Subcutaneous abdominal adipose tissue (tissue), 5 donors: ENCODE results near the gene TIA1.
"Not testable (repeated sequence)": the region's sequence is repeated elsewhere in the genome, so short reads cannot be mapped to it uniquely, and the experiment has no call there.

Experiments
- H3K27ac ChIP-seq: one replicate; pipeline ENCODE4 v1.7.0; 2013; ENCODE audit warnings: low read depth, mild to moderate bottlenecking, inconsistent platforms, low read length, moderate library complexity
- H3K27me3 ChIP-seq, 5 donors: one replicate each; pipeline ENCODE4 v1.7.0; 2013; ENCODE audit warnings: low read length in 5 of 5, inconsistent platforms in 1 of 5; ENCODE audit not compliant: control insufficient read depth in 5 of 5, insufficient read depth in 4 of 5
- H3K36me3 ChIP-seq, 5 donors: one replicate each; pipeline ENCODE4 v1.7.0; 2013; ENCODE audit warnings: low read length in 5 of 5; ENCODE audit not compliant: control insufficient read depth in 5 of 5, insufficient read depth in 5 of 5
- H3K4me1 ChIP-seq, 5 donors: one replicate each; pipeline ENCODE4 v1.7.0; 2013; ENCODE audit warnings: low read length in 5 of 5, mild to moderate bottlenecking in 3 of 5, moderate library complexity in 1 of 5; ENCODE audit not compliant: control insufficient read depth in 5 of 5, insufficient read depth in 5 of 5
- H3K4me3 ChIP-seq, 5 donors: one replicate each; pipeline ENCODE4 v1.7.0; 2013; ENCODE audit warnings: low read length in 5 of 5, low read depth in 1 of 5
- H3K9ac ChIP-seq, 5 donors: one replicate each; pipeline ENCODE4 v1.7.0; 2013; ENCODE audit warnings: low read length in 5 of 5, mild to moderate bottlenecking in 4 of 5, moderate library complexity in 3 of 5
- H3K9me3 ChIP-seq, 5 donors: one replicate each; pipeline ENCODE4 v1.7.0; 2013; ENCODE audit warnings: low read length in 5 of 5; ENCODE audit not compliant: control insufficient read depth in 5 of 5
- donor health status: healthy.
- donor health status: healthy.
- donor health status: healthy.
- donor health status: healthy.
- donor health status: healthy.

The TIA1 gene

GRCh38 chr2:70173520-70173919 lies 74.9 kb downstream of the TIA1 start:
- Histone ChIP-seq H3K4me3 (no peak overlapping the region), H3K9ac (no peak overlapping the region), H3K27ac (no peak overlapping the region), H3K36me3 (peaks cover 12 to 69% (median 33%) of the 10 kb centered on the region in 5 donors), H3K27me3 (no peaks in the 10 kb centered on the region), H3K9me3 (no peaks in the 10 kb centered on the region), H3K4me1 (no peaks in the 10 kb centered on the region)

- H3K4me1 ChIP-seq, H3K4me3 ChIP-seq, H3K27me3 ChIP-seq, H3K27ac ChIP-seq, H3K9ac ChIP-seq, H3K9me3 ChIP-seq: not testable (repeated sequence)
- H3K36me3 ChIP-seq: peaks cover 14 to 70% (median 35%) of the 10 kb centered on the region in 5 donors
Observed at GRCh38 chr2:70169654-70170245, 78.7 kb downstream of the TIA1 start.

GRCh38 chr2:70161069-70161534 lies 87.3 kb downstream of the TIA1 start:
- H3K27me3 ChIP-seq: no peaks in the 10 kb centered on the region
- no peak overlapping the region for H3K27ac ChIP-seq
- peaks cover 17 to 44% (median 22%) of the 10 kb centered on the region in 5 donors for H3K36me3 ChIP-seq

GRCh38 chr2:70160545-70160944 lies 87.9 kb downstream of the TIA1 start:
- no peaks in the 10 kb centered on the region for H3K27me3 ChIP-seq
- no peaks in the 10 kb centered on the region for H3K4me1 ChIP-seq
- H3K27ac ChIP-seq: no peak overlapping the region
- H3K36me3 ChIP-seq: peaks cover 15 to 43% (median 20%) of the 10 kb centered on the region in 5 donors
- H3K9me3 ChIP-seq: no peaks in the 10 kb centered on the region
- no peak overlapping the region for H3K4me3 ChIP-seq
- H3K9ac ChIP-seq: no peak overlapping the region

More at GRCh38 chr2:70161069-70161534, 87.3 kb downstream of the TIA1 start:
- Histone ChIP-seq H3K4me3 (no peak overlapping the region), H3K9me3 (no peaks in the 10 kb centered on the region), H3K4me1 (no peaks in the 10 kb centered on the region), H3K9ac (no peak overlapping the region)
